ENCODE data around the gene ZNF710. TPM values are rescaled to one million over a fixed set of nuclear protein-coding genes. Genes with fewer than 3 reads are reported as not detected.

ZNF710 gene
- total RNA-seq, 1 donor: 9.1 TPM

- Histone ChIP-seq H3K4me3 (ENCODE audit: low read length) (no peak overlapping the region), H3K9me3 (ENCODE audit: low read depth, low read length) (no peaks in the 10 kb centered on the region), H3K4me1 (ENCODE audit: insufficient read depth, low read length) (peaks cover 56% of the 10 kb centered on the region), H3K27me3 (ENCODE audit: insufficient read depth, low read length) (no peaks in the 10 kb centered on the region)
Observed at GRCh38 chr15:90049030-90049429, 47.9 kb downstream of the ZNF710 start.

- no peaks in the 10 kb centered on the region for H3K9me3 ChIP-seq (ENCODE audit: low read depth, low read length)
Observed at GRCh38 chr15:90049666-90050604, 48.8 kb downstream of the ZNF710 start.

GRCh38 chr15:90051874-90052273 lies 50.8 kb downstream of the ZNF710 start:
- H3K27me3 ChIP-seq (ENCODE audit: insufficient read depth, low read length): no peaks in the 10 kb centered on the region
- H3K4me3 ChIP-seq (ENCODE audit: low read length): no peak overlapping the region
- H3K4me1 ChIP-seq (ENCODE audit: insufficient read depth, low read length): peaks cover 52% of the 10 kb centered on the region
- no peaks in the 10 kb centered on the region for H3K9me3 ChIP-seq (ENCODE audit: low read depth, low read length)

More at GRCh38 chr15:90049666-90050604, 48.8 kb downstream of the ZNF710 start:
- Histone ChIP-seq H3K4me1 (ENCODE audit: insufficient read depth, low read length) (peaks cover 58% of the 10 kb centered on the region), H3K4me3 (ENCODE audit: low read length) (no peak overlapping the region), H3K27me3 (ENCODE audit: insufficient read depth, low read length) (no peaks in the 10 kb centered on the region)

- H3K4me3 ChIP-seq (ENCODE audit: low read length): no peak overlapping the region
- H3K27me3 ChIP-seq (ENCODE audit: insufficient read depth, low read length): no peaks in the 10 kb centered on the region
- H3K9me3 ChIP-seq (ENCODE audit: low read depth, low read length): no peaks in the 10 kb centered on the region
- peaks cover 54% of the 10 kb centered on the region for H3K4me1 ChIP-seq (ENCODE audit: insufficient read depth, low read length)
Observed at GRCh38 chr15:90053685-90054466, 52.8 kb downstream of the ZNF710 start.

GRCh38 chr15:90054618-90055097 lies 53.5 kb downstream of the ZNF710 start:
- H3K27me3 ChIP-seq (ENCODE audit: insufficient read depth, low read length): no peaks in the 10 kb centered on the region
- H3K4me3 ChIP-seq (ENCODE audit: low read length): no peak overlapping the region
- H3K4me1 ChIP-seq (ENCODE audit: insufficient read depth, low read length): peaks cover 62% of the 10 kb centered on the region
- H3K9me3 ChIP-seq (ENCODE audit: low read depth, low read length): no peaks in the 10 kb centered on the region

GRCh38 chr15:90055182-90055581 lies 54.1 kb downstream of the ZNF710 start:
- no peaks in the 10 kb centered on the region for H3K27me3 ChIP-seq (ENCODE audit: insufficient read depth, low read length)
- peaks cover 67% of the 10 kb centered on the region for H3K4me1 ChIP-seq (ENCODE audit: insufficient read depth, low read length)
- no peaks in the 10 kb centered on the region for H3K9me3 ChIP-seq (ENCODE audit: low read depth, low read length)
- H3K4me3 ChIP-seq (ENCODE audit: low read length): no peak overlapping the region

- H3K27me3 ChIP-seq (ENCODE audit: insufficient read depth, low read length): no peaks in the 10 kb centered on the region
- H3K4me3 ChIP-seq (ENCODE audit: low read length): no peak overlapping the region
- peaks cover 81% of the 10 kb centered on the region for H3K4me1 ChIP-seq (ENCODE audit: insufficient read depth, low read length)
- no peaks in the 10 kb centered on the region for H3K9me3 ChIP-seq (ENCODE audit: low read depth, low read length)
Observed at GRCh38 chr15:90056529-90056928, 55.4 kb downstream of the ZNF710 start.

GRCh38 chr15:90058308-90058707 lies 57.2 kb downstream of the ZNF710 start:
- Histone ChIP-seq H3K27me3 (ENCODE audit: insufficient read depth, low read length) (no peaks in the 10 kb centered on the region), H3K4me3 (ENCODE audit: low read length) (no peak overlapping the region), H3K9me3 (ENCODE audit: low read depth, low read length) (no peaks in the 10 kb centered on the region), H3K4me1 (ENCODE audit: insufficient read depth, low read length) (peaks cover 93% of the 10 kb centered on the region)

GRCh38 chr15:90058775-90059174 lies 57.7 kb downstream of the ZNF710 start:
- peaks cover 93% of the 10 kb centered on the region for H3K4me1 ChIP-seq (ENCODE audit: insufficient read depth, low read length)
- no peaks in the 10 kb centered on the region for H3K27me3 ChIP-seq (ENCODE audit: insufficient read depth, low read length)
- no peak overlapping the region for H3K4me3 ChIP-seq (ENCODE audit: low read length)
- no peaks in the 10 kb centered on the region for H3K9me3 ChIP-seq (ENCODE audit: low read depth, low read length)

- peaks cover 93% of the 10 kb centered on the region for H3K4me1 ChIP-seq (ENCODE audit: insufficient read depth, low read length)
- no peaks in the 10 kb centered on the region for H3K27me3 ChIP-seq (ENCODE audit: insufficient read depth, low read length)
- no peaks in the 10 kb centered on the region for H3K9me3 ChIP-seq (ENCODE audit: low read depth, low read length)
- no peak overlapping the region for H3K4me3 ChIP-seq (ENCODE audit: low read length)
Observed at GRCh38 chr15:90059208-90059985, 58.3 kb downstream of the ZNF710 start.

- Histone ChIP-seq H3K9me3 (ENCODE audit: low read depth, low read length) (no peaks in the 10 kb centered on the region), H3K27me3 (ENCODE audit: insufficient read depth, low read length) (no peaks in the 10 kb centered on the region), H3K4me3 (ENCODE audit: low read length) (no peak overlapping the region), H3K4me1 (ENCODE audit: insufficient read depth, low read length) (peaks cover 97% of the 10 kb centered on the region)
Observed at GRCh38 chr15:90060797-90061196, 59.7 kb downstream of the ZNF710 start.

GRCh38 chr15:90062023-90062442 lies 60.9 kb downstream of the ZNF710 start:
- Histone ChIP-seq H3K9me3 (ENCODE audit: low read depth, low read length) (no peaks in the 10 kb centered on the region), H3K4me1 (ENCODE audit: insufficient read depth, low read length) (peaks cover 98% of the 10 kb centered on the region), H3K27me3 (ENCODE audit: insufficient read depth, low read length) (no peaks in the 10 kb centered on the region), H3K4me3 (ENCODE audit: low read length) (no peak overlapping the region)

GRCh38 chr15:90062462-90062932 lies 61.4 kb downstream of the ZNF710 start:
- Histone ChIP-seq H3K4me3 (ENCODE audit: low read length) (no peak overlapping the region), H3K4me1 (ENCODE audit: insufficient read depth, low read length) (peaks cover 93% of the 10 kb centered on the region), H3K27me3 (ENCODE audit: insufficient read depth, low read length) (no peaks in the 10 kb centered on the region), H3K9me3 (ENCODE audit: low read depth, low read length) (no peaks in the 10 kb centered on the region)

GRCh38 chr15:90062973-90063769 lies 62.0 kb downstream of the ZNF710 start:
- Histone ChIP-seq H3K4me1 (ENCODE audit: insufficient read depth, low read length) (peaks cover 87% of the 10 kb centered on the region), H3K27me3 (ENCODE audit: insufficient read depth, low read length) (no peaks in the 10 kb centered on the region), H3K9me3 (ENCODE audit: low read depth, low read length) (no peaks in the 10 kb centered on the region), H3K4me3 (ENCODE audit: low read length) (no peak overlapping the region)
